ENCODE results near the gene SFXN3. TPM values are rescaled to one million over a fixed set of nuclear protein-coding genes. Genes with fewer than 3 reads are reported as not detected.
A peak's percentile ranks its signal among the peaks of the same experiment; 100 is the strongest.

Gene SFXN3
- total RNA-seq, 1 experiment from 2014 or later = 27.5 TPM

DNA sequence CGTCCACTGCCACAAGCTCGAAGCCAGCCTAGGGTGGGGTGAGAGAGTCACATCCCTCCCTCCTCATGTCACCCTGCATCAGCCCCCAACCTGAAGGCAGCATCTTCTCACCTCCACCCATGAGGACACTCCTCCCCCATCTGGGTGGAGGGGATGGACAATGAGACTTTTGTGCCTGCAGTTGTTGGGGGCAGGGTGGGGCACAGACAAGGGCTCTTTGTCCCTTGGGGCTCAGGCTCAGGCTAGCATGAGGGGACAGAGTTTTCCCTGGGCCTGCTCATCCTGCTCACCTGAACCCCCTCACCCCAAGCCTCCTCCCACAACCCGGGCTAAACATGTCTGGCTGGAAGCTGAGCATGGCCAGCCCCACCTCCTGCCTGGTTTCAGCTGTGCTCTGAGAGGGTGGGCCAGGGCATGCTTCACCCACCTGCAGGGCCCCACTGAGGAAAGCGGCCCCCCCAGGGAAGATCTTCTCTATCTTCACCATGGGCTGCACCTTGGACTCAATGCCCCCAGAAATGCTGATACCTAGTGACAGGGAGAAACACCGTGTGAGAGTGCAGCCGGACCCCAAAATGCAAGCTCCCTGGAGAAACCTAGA lies 22.1 kb upstream of the SFXN3 start:
- no TSS peak for BruUV-seq (replicated peaks)
- Mint-ChIP-seq H3K9me3 (ENCODE audit: low read depth, unreplicated experiment) (no peaks in the 10 kb centered on the region), H3K4me1 (ENCODE audit: low read depth, unreplicated experiment) (peaks cover 10% of the 10 kb centered on the region), H3K27ac (ENCODE audit: unreplicated experiment) (no peak overlapping the region), H3K36me3 (ENCODE audit: insufficient read depth, unreplicated experiment) (no peaks in the 10 kb centered on the region), H3K27me3 (ENCODE audit: unreplicated experiment) (no peaks in the 10 kb centered on the region), H3K4me3 (ENCODE audit: low read depth, unreplicated experiment) (no peak overlapping the region)
- TF ChIP-seq, protein P1, sequence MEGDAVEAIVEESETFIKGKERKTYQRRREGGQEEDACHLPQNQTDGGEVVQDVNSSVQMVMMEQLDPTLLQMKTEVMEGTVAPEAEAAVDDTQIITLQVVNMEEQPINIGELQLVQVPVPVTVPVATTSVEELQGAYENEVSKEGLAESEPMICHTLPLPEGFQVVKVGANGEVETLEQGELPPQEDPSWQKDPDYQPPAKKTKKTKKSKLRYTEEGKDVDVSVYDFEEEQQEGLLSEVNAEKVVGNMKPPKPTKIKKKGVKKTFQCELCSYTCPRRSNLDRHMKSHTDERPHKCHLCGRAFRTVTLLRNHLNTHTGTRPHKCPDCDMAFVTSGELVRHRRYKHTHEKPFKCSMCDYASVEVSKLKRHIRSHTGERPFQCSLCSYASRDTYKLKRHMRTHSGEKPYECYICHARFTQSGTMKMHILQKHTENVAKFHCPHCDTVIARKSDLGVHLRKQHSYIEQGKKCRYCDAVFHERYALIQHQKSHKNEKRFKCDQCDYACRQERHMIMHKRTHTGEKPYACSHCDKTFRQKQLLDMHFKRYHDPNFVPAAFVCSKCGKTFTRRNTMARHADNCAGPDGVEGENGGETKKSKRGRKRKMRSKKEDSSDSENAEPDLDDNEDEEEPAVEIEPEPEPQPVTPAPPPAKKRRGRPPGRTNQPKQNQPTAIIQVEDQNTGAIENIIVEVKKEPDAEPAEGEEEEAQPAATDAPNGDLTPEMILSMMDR (IDR thresholded peaks at IDR 0.05; ENCODE audit: unreplicated experiment) = no peak
- intact Hi-C loops (cut with micrococcal nuclease; ENCODE audit: unreplicated experiment) = no loop called here
- CTCF ChIA-PET = no interaction called here
- DNase-seq = peak; percentile 50

DNA sequence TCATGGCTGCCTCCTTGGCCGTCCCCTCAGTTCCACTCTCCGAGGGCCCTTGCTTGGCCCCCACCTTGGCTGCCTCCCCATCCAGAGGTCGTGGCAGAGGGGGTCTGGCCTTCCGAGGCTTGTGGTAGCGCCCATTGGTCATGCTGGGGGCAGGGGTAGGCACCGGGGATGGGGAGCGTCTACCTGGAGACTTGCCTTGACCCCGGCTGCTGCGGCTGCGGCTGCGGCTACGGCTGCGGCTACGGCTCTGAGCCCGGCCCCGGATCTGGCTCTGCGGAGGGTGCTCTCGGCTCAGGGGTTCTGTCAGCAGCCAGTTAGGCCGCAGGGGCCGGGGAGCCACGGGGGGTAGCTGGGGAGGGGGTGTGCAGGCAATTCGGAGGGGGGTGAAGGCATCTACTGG lies 20.7 kb upstream of the SFXN3 start:
- H3K9me3 Mint-ChIP-seq (ENCODE audit: low read depth, unreplicated experiment) = no peaks in the 10 kb centered on the region
- no peaks in the 10 kb centered on the region for H3K36me3 Mint-ChIP-seq (ENCODE audit: insufficient read depth, unreplicated experiment)
- H3K4me3 Mint-ChIP-seq (ENCODE audit: low read depth, unreplicated experiment) = no peak overlapping the region
- no peak for DNase-seq
- TF ChIP-seq, protein P1 (IDR thresholded peaks at IDR 0.05; ENCODE audit: unreplicated experiment) = no peak
- no peak overlapping the region for H3K27ac Mint-ChIP-seq (ENCODE audit: unreplicated experiment)
- H3K4me1 Mint-ChIP-seq (ENCODE audit: low read depth, unreplicated experiment) = peaks cover 10% of the 10 kb centered on the region
- H3K27me3 Mint-ChIP-seq (ENCODE audit: unreplicated experiment) = peaks cover 10% of the 10 kb centered on the region
- CTCF ChIA-PET = no interaction called here
- intact Hi-C loops (cut with micrococcal nuclease; ENCODE audit: unreplicated experiment) = loop anchor here (5.0 kb wide), 1 partner anchor 43 kb away; the partner anchor contains the start of gene SEMA4G
- BruUV-seq (replicated peaks) = no TSS peak

DNA sequence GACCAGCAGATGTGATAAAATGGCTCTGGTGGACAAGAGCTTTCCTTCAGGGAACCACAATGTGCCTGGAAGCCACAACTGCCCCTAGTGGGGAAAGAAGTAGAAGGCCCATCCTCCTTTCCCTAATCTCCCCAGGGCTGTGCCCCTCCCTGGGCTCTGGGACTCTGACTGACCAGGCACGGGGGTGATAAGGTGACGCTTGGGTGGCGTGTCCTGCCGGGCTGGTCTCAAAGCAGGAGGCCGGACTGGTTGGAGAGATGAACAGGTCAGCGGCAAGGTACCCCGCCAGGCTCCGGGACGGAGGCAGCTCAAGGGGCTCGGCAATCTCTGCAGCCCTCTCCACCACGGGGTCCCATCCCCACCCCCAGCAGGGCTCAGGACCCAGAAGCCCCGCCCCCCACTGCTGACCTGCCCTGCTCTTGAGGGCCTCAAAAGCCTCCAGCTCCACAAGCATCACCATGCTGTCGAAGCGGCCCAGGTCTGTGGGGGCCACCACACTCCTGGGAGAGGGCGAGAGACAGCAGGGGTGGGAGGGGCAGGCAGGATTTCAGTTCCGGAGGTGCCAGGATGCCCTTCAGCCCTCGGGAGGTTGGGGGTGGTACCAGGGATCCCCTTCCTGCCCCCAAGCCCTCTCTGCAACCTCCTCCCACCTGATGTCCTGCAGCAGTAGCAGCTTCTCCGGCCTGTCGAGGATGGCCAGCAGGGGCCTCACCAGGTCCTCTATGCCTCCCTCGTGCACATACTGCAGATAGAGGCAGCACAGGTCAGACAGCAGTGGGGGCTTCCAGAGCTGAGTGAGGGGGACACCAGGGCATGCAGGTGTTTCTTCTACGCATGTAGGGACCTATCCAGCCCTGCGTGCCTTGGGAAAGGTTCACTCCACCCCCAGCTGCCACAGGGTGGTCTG lies 19.3 kb upstream of the SFXN3 start:
- Mint-ChIP-seq H3K27ac (ENCODE audit: unreplicated experiment) (no peak overlapping the region), H3K27me3 (ENCODE audit: unreplicated experiment) (peaks cover 24% of the 10 kb centered on the region), H3K36me3 (ENCODE audit: insufficient read depth, unreplicated experiment) (no peaks in the 10 kb centered on the region), H3K4me3 (ENCODE audit: low read depth, unreplicated experiment) (no peak overlapping the region), H3K4me1 (ENCODE audit: low read depth, unreplicated experiment) (peaks cover 10% of the 10 kb centered on the region), H3K9me3 (ENCODE audit: low read depth, unreplicated experiment) (no peaks in the 10 kb centered on the region)
- DNase-seq = peak; percentile 38
- BruUV-seq (replicated peaks) = no TSS peak
- CTCF ChIA-PET = interaction anchor here (0.8 to 1.6 kb wide), 6 partner anchors 12 to 558 kb away, joined by 3 to 10 read pairs (median 4); partner anchors contain the start of genes LZTS2, PDZD7 and SFXN3
- TF ChIP-seq, protein P1 (IDR thresholded peaks at IDR 0.05; ENCODE audit: unreplicated experiment) = peak; percentile 49
- intact Hi-C loops (cut with micrococcal nuclease; ENCODE audit: unreplicated experiment) = loop anchor here (2.0 to 5.0 kb wide), 2 partner anchors 15 to 44 kb away; partner anchors contain the start of gene SEMA4G

DNA sequence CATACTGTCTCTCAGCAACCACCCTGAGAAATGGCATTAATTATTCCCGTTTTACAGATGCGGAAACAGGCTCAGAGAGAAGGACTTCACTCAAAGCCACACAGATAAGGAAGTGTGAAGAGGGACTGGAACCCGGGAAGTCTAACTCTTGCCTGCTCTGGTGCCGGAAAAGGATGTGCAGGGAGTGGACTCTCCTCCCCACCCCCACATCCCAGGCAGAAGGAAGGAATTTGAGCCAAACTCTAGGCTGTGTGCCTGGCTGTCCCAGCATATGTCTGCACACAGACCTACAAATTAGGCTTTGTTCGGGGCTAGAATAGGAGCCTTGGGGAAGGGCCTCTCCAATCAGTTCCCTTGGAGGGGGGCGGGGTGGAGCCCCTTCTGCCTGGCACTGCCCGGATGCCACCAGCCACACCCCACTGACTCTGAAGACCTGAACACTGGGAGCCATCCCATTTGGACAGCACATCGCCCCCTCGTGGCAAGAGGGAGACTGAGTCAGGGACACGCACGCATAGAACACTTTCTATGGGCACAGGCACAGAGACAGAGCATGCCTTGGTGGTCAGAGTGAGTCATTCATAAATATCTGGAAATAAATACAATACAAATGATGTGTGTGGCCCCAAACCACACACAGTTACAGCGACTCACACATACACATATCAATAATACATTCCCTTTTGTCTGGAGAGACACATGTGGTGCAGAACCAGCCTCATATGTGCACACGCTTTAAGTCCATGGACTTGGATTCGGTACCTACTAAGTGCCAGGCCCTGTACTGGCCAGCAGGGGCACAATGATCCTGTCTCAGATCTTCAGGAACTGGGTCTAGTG lies 18.3 kb upstream of the SFXN3 start:
- BruUV-seq (replicated peaks) = no TSS peak
- CTCF ChIA-PET = interaction anchor here (1.6 kb wide), 1 partner anchor 15 kb away, joined by 8 read pairs; no protein-coding TSS in a partner anchor
- peaks cover 10% of the 10 kb centered on the region for H3K4me1 Mint-ChIP-seq (ENCODE audit: low read depth, unreplicated experiment)
- H3K36me3 Mint-ChIP-seq (ENCODE audit: insufficient read depth, unreplicated experiment) = no peaks in the 10 kb centered on the region
- intact Hi-C loops (cut with micrococcal nuclease; ENCODE audit: unreplicated experiment) = loop anchor here (2.0 to 5.0 kb wide), 2 partner anchors 16 to 45 kb away; partner anchors contain the start of gene SEMA4G
- no peak overlapping the region for H3K4me3 Mint-ChIP-seq (ENCODE audit: low read depth, unreplicated experiment)
- H3K9me3 Mint-ChIP-seq (ENCODE audit: low read depth, unreplicated experiment) = no peaks in the 10 kb centered on the region
- DNase-seq = peak; percentile 84
- H3K27ac Mint-ChIP-seq (ENCODE audit: unreplicated experiment) = peak overlapping the region; percentile 66
- TF ChIP-seq, protein P1 (IDR thresholded peaks at IDR 0.05; ENCODE audit: unreplicated experiment) = peak; percentile 61
- peaks cover 34% of the 10 kb centered on the region for H3K27me3 Mint-ChIP-seq (ENCODE audit: unreplicated experiment)

Data from Calu3 (cell line).